PC-3 (cell line): ENCODE data around the gene COL6A1.

Experiments used
- CTCF ChIP-seq: fragments of 300-600 bp; sonication (generic); conservative IDR thresholded peaks from 2 replicates; pipeline ENCODE4 v1.5.1; 2017; ENCODE audit warnings: antibody characterized with exemption, low read depth, mild to moderate bottlenecking, low read length
- EZH2 ChIP-seq: fragments of 300-600 bp; sonication (generic); IDR thresholded peaks from one replicate; pipeline ENCODE4 v1.6.1; 2017; ENCODE audit warnings: antibody characterized with exemption, mild to moderate bottlenecking, low read length; ENCODE audit not compliant: unreplicated experiment
- EZH2phosphoT487 ChIP-seq: fragments of 300-600 bp; sonication (generic); IDR thresholded peaks from 2 replicates; pipeline ENCODE4 v1.6.1; 2018; ENCODE audit warnings: mild to moderate bottlenecking, antibody characterized with exemption, low read length, borderline replicate concordance

DNA sequence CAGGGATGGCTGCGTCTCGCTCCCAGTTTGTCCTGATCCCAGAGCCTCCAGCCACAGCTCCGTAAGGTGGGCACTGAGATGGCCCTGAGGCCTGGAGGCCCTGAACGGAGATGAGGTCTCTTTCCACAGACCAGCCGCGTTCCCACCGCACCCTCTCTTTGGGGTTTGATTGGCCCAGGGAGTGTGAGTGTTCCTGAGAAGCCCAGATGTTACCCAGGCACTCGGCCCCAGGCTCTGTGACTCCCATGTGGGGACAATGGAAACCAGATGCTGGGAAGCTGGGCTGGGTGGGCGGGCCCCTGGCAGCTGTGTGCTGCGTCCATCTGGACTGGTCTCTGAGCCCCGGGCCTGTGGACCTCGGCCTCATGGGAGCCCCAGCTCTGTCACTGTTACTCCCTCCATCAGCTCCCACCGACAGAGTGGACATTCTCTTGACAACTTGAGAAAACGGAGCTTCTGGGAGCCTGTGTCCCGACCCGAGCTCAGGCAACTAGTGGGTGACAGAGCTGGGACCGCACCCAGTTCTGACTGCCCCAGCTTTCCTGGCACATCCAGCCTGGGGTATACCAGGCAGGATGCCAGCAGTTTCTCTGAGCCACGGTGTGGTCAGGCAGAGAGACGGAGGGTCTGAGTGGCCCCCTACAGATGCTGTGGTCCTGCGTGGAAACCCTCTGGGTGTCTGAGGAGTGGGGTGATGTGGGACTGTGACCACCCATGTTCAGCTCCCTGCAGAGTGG lies 9.8 kb upstream of the COL6A1 start:
- TF ChIP-seq EZH2phosphoT487 (no peak), CTCF (no peak), EZH2 (no peak)
